GM10248 (cell line): ENCODE measurements around the gene IGF2.
"Not testable (repeated sequence)": the region's sequence is repeated elsewhere in the genome, so short reads cannot be mapped to it uniquely, and the experiment has no call there.

Experiments
- CTCF ChIA-PET: fragments of 300-600 bp; sonication (Branson Sonifier 250); formaldehyde crosslinking; extraction: SDS; loops from one replicate; lab custom pipeline; 2021; ENCODE audit warnings: antibody characterized with exemption; lab: Yijun Ruan, JAX
- POLR2A ChIA-PET: fragments of 350-650 bp; sonication (Branson Sonifier 250); formaldehyde crosslinking; extraction: SDS; loops from one replicate; lab custom pipeline; 2020; ENCODE audit warnings: antibody characterized with exemption; lab: Yijun Ruan, JAX
- DNase-seq: peaks from one replicate; pipeline ENCODE4 v3.0.0; 2012; ENCODE audit errors: extremely low spot score
- CTCF ChIP-seq: IDR thresholded peaks from 2 replicates; pipeline ENCODE4 v1.5.1; 2012; ENCODE audit warnings: mild to moderate bottlenecking, low read depth; ENCODE audit errors: extremely low read depth, missing control alignments, control extremely low read depth

Gene IGF2

GRCh38 chr11:2128511-2129307 lies 10.5 kb downstream of the IGF2 start:
- no peak for TF ChIP-seq CTCF
- POLR2A ChIA-PET: no interaction called here
- no peak for DNase-seq
- CTCF ChIA-PET: interaction anchor here (1.4 to 1.6 kb wide), 2 partner anchors 23 to 28 kb away, joined by 3 to 4 read pairs; no protein-coding TSS in a partner anchor

GRCh38 chr11:2128130-2128510 lies 11.1 kb downstream of the IGF2 start:
- TF ChIP-seq CTCF: no peak
- DNase-seq: no peak
- ChIA-PET CTCF (interaction anchor here (1.6 kb wide), 1 partner anchor 23 kb away, joined by 3 read pairs; no protein-coding TSS in a partner anchor), POLR2A (no interaction called here)

GRCh38 chr11:2127482-2128129 lies 11.6 kb downstream of the IGF2 start:
- TF ChIP-seq CTCF: no peak
- ChIA-PET CTCF (interaction anchor here (1.6 kb wide), 1 partner anchor 24 kb away, joined by 3 read pairs; no protein-coding TSS in a partner anchor), POLR2A (interaction anchor here (0.6 kb wide), 1 partner anchor 249 kb away, joined by 3 read pairs; no protein-coding TSS in a partner anchor)
- DNase-seq: no peak

GRCh38 chr11:2126520-2127085 lies 12.6 kb downstream of the IGF2 start:
- DNase-seq: no peak
- POLR2A ChIA-PET: no interaction called here
- no peak for TF ChIP-seq CTCF
- CTCF ChIA-PET: no interaction called here

GRCh38 chr11:2124736-2125484 lies 14.3 kb downstream of the IGF2 start:
- POLR2A ChIA-PET, DNase-seq: not testable (repeated sequence)
- CTCF ChIA-PET: interaction anchor here (1.5 kb wide), 1 partner anchor 27 kb away, joined by 11 read pairs; no protein-coding TSS in a partner anchor

GRCh38 chr11:2123628-2123960 lies 15.6 kb downstream of the IGF2 start:
- POLR2A ChIA-PET: no interaction called here
- TF ChIP-seq CTCF: no peak
- no peak for DNase-seq
- CTCF ChIA-PET: interaction anchor here (1.5 kb wide), 1 partner anchor 28 kb away, joined by 11 read pairs; no protein-coding TSS in a partner anchor
